DMS79 treated with DMSO at 0.1 percent for 48 hours (cell line): Measurements from ENCODE around the gene ANAPC16.
"Not testable (repeated sequence)": the region's sequence is repeated elsewhere in the genome, so short reads cannot be mapped to it uniquely, and the experiment has no call there.

ENCODE experiments used
- DNase-seq: peaks from one replicate; lab custom pipeline; 2025; lab: John Stamatoyannopoulos, UW

The ANAPC16 gene

GRCh38 chr10:72278668-72279393, 63.0 kb downstream of the ANAPC16 start:
- no peak for DNase-seq

- DNase-seq = not testable (repeated sequence)
These were observed 63.8 kb downstream of the ANAPC16 start for GRCh38 chr10:72279587-72279986.

- no peak for DNase-seq
These were observed 67.3 kb downstream of the ANAPC16 start for GRCh38 chr10:72283131-72283530.
